ENCODE measurements around the gene CWC25. TPM values are rescaled to one million over a fixed set of nuclear protein-coding genes. Genes with fewer than 3 reads are reported as not detected.

CWC25 gene
- polyA plus RNA-seq, 1 experiment, result 15.3 TPM

GRCh38 chr17:38751808-38752307 lies 73.3 kb downstream of the CWC25 start:
- no peak for TF ChIP-seq CTCF (IDR thresholded peaks at IDR 0.05; ENCODE audit: low read depth, low read length)
- peak; percentile 81 for DNase-seq (ENCODE audit: low read depth, low spot score)
- H3K4me3 ChIP-seq (ENCODE audit: low read depth, low read length), result peak overlapping the region; percentile 99
- POLR2A ChIA-PET, result interaction anchor here (0.6 to 1.2 kb wide), 5 partner anchors 21 to 167 kb away, joined by 3 to 11 read pairs (median 4); partner anchors contain the start of genes LASP1 and RPL23
- H3K9me3 ChIP-seq (ENCODE audit: control insufficient read depth, insufficient read depth, low read length), result peaks cover 8% of the 10 kb centered on the region; the same call in 1 of the 2 replicates
- H3K27ac ChIP-seq (ENCODE audit: low read depth, low read length), result peak overlapping the region; percentile 70
- CTCF ChIA-PET, result interaction anchor here (1.2 kb wide), 1 partner anchor 17 kb away, joined by 5 read pairs; no protein-coding TSS in a partner anchor
- H3K27me3 ChIP-seq (ENCODE audit: control insufficient read depth, insufficient read depth, low read length), result no peaks in the 10 kb centered on the region

GRCh38 chr17:38751144-38751807 lies 73.8 kb downstream of the CWC25 start:
- DNase-seq (ENCODE audit: low read depth, low spot score), result no peak

More at GRCh38 chr17:38751144-38751807, 73.8 kb downstream of the CWC25 start:
- H3K9me3 ChIP-seq (ENCODE audit: control insufficient read depth, insufficient read depth, low read length), result peaks cover 8% of the 10 kb centered on the region; the same call in 1 of the 2 replicates
- TF ChIP-seq CTCF (IDR thresholded peaks at IDR 0.05; ENCODE audit: low read depth, low read length), result no peak
- POLR2A ChIA-PET, result interaction anchor here (0.8 to 1.2 kb wide), 3 partner anchors 103 to 168 kb away, joined by 3 to 11 read pairs (median 3); partner anchors contain the start of genes LASP1 and RPL23
- no peak overlapping the region for H3K27ac ChIP-seq (ENCODE audit: low read depth, low read length)
- H3K27me3 ChIP-seq (ENCODE audit: control insufficient read depth, insufficient read depth, low read length), result no peaks in the 10 kb centered on the region
- CTCF ChIA-PET, result interaction anchor here (1.2 kb wide), 1 partner anchor 16 kb away, joined by 5 read pairs; no protein-coding TSS in a partner anchor
- peak overlapping the region; percentile 85 for H3K4me3 ChIP-seq (ENCODE audit: low read depth, low read length)

Small RNAs within 50 kb of the gene (small RNA-seq; reads per million reads assigned to genes)
- gene MIR4727 (ENCODE audit: insufficient read length, low read depth) (not detected), gene RNU6-866P (ENCODE audit: insufficient read length, low read depth) (not detected), gene SNORA21 (ENCODE audit: insufficient read length, low read depth) (not detected), gene SNORA21B (ENCODE audit: insufficient read length, low read depth) (not detected)

Other genes with a start within 250 kb of the CWC25 start
- not detected in 2 replicates for gene SRCIN1, start 219.4 kb downstream of the CWC25 start, polyA plus RNA-seq (2011; rRNA removed)
- gene EPOP, start 150.4 kb downstream of the CWC25 start, polyA plus RNA-seq (2011; rRNA removed), result 0.16 and 0.17 TPM in 2 replicates
- gene MLLT6, start 120.0 kb downstream of the CWC25 start, polyA plus RNA-seq (2011; rRNA removed), result 16.4 and 17.3 TPM in 2 replicates
- gene CISD3, start 95.0 kb downstream of the CWC25 start, polyA plus RNA-seq (2011; rRNA removed), result 6.5 and 9.8 TPM in 2 replicates
- 13.5 and 18.0 TPM in 2 replicates for gene PCGF2, start 77.0 kb downstream of the CWC25 start, polyA plus RNA-seq (2011; rRNA removed)
- gene PSMB3, start 72.6 kb downstream of the CWC25 start, polyA plus RNA-seq (2011; rRNA removed), result 234 and 276 TPM in 2 replicates
- gene PIP4K2B, start 25.8 kb downstream of the CWC25 start, polyA plus RNA-seq (2011; rRNA removed), result 36.8 and 38.6 TPM in 2 replicates
- gene RPL23, start 28.4 kb upstream of the CWC25 start, polyA plus RNA-seq (2011; rRNA removed), result 2,769 and 3,155 TPM in 2 replicates
- gene LASP1, start 44.7 kb upstream of the CWC25 start, polyA plus RNA-seq (2011; rRNA removed), result 181 and 222 TPM in 2 replicates
- gene FBXO47, start 142.1 kb upstream of the CWC25 start, polyA plus RNA-seq (2011; rRNA removed), result not detected in 2 replicates

Data from AG04450 (cell line).